PC-3 (cell line): ENCODE data around the gene MAPK7.

Source experiments
- CTCF ChIP-seq: fragments of 300-600 bp; sonication (generic); conservative IDR thresholded peaks from 2 replicates; pipeline ENCODE4 v1.5.1; 2017; ENCODE audit warnings: antibody characterized with exemption, low read depth, mild to moderate bottlenecking, low read length
- EZH2phosphoT487 ChIP-seq: fragments of 300-600 bp; sonication (generic); IDR thresholded peaks from 2 replicates; pipeline ENCODE4 v1.6.1; 2018; ENCODE audit warnings: mild to moderate bottlenecking, antibody characterized with exemption, low read length, borderline replicate concordance

GRCh38 chr17:19368229-19368628 is 10.1 kb upstream of the MAPK7 start:
- no peak for TF ChIP-seq EZH2phosphoT487
- no peak for TF ChIP-seq CTCF
